B cell (primary cell): ENCODE results near the gene ADCY2. TPM values are rescaled to one million over a fixed set of nuclear protein-coding genes. Genes with fewer than 3 reads are reported as not detected.

Experiments
- ATAC-seq: fragments of 200-7000 bp; cut with Tn5 transposase; one replicate; pipeline ENCODE4 v1.10.0; 2021; ENCODE audit warnings: low read depth, mild to moderate bottlenecking, moderate number of reproducible peaks, moderate library complexity
- CTCF ChIA-PET: fragments of 350-600 bp; sonication (Branson Sonifier 250); formaldehyde crosslinking; loops from one replicate; lab custom pipeline; 2021; ENCODE audit warnings: antibody characterized with exemption, inconsistent platforms; lab: Charles Lee
- POLR2A ChIA-PET: fragments of 350-600 bp; sonication (Branson Sonifier 250); formaldehyde crosslinking; loops from one replicate; lab custom pipeline; 2021; ENCODE audit warnings: antibody characterized with exemption; lab: Charles Lee
- DNase-seq: peaks from one replicate; pipeline ENCODE4 v3.0.0; 2013
- H2AFZ ChIP-seq: 2 replicates; pipeline ENCODE4 v1.6.1; 2012; ENCODE audit warnings: mild to moderate bottlenecking, low read depth, low read length; ENCODE audit not compliant: insufficient read depth, poor library complexity, severe bottlenecking
- H3K27ac ChIP-seq, 2 donors: 1 replicate in 1 of 2; 2 replicates in 1 of 2; pipeline ENCODE4 v1.5.1; 2012 to 2013; ENCODE audit warnings: low read length in 2 of 2, mild to moderate bottlenecking in 2 of 2, moderate library complexity in 1 of 2
- H3K27me3 ChIP-seq, 4 experiments: fragments of 200-600 bp in 1 of 4; sonication (generic) in 1 of 4; replicated peaks in 1 of 4; 1 replicate in 2 of 4; 2 replicates in 2 of 4; pipeline versions ENCODE4 v1.6.1 to v1.7.0; 2013 to 2016; ENCODE audit warnings: low read length in 3 of 4, mild to moderate bottlenecking in 2 of 4, mixed read lengths in 1 of 4, moderate library complexity in 1 of 4; ENCODE audit not compliant: insufficient read depth in 4 of 4, control insufficient read depth in 3 of 4; ENCODE audit errors: control extremely low read depth in 1 of 4
- H3K36me3 ChIP-seq, 2 experiments: replicated peaks in 1 of 2; 1 replicate in 1 of 2; 2 replicates in 1 of 2; pipeline versions ENCODE4 v1.6.1 to v1.7.1; 2013; ENCODE audit warnings: low read length in 1 of 2; ENCODE audit not compliant: insufficient read depth in 2 of 2, control insufficient read depth in 1 of 2; ENCODE audit errors: control extremely low read depth in 1 of 2, extremely low read depth in 1 of 2
- H3K4me1 ChIP-seq, 2 donors: fragments of 200-600 bp in 1 of 2; sonication (generic) in 1 of 2; 1 replicate in 1 of 2; 2 replicates in 1 of 2; pipeline versions ENCODE4 v1.5.1 to v1.6.1; 2013 to 2017; ENCODE audit warnings: low read length in 2 of 2; ENCODE audit not compliant: control insufficient read depth in 2 of 2, insufficient read depth in 2 of 2
- H3K4me2 ChIP-seq: replicated peaks from 2 replicates; pipeline ENCODE3; 2012; ENCODE audit warnings: mild to moderate bottlenecking, low read depth, low read length; ENCODE audit not compliant: poor library complexity, severe bottlenecking
- H3K4me3 ChIP-seq, 5 experiments: fragments of 200-600 bp in 1 of 5; sonication (generic) in 1 of 5; 1 replicate in 3 of 5; 2 replicates in 2 of 5; pipeline versions ENCODE4 v1.5.1 to v1.7.0; 2011 to 2016; ENCODE audit warnings: low read length in 4 of 5, mild to moderate bottlenecking in 4 of 5, low read depth in 2 of 5, control low read depth in 1 of 5, moderate library complexity in 1 of 5; ENCODE audit not compliant: insufficient read depth in 1 of 5; ENCODE audit errors: control extremely low read depth in 1 of 5, extremely low read depth in 1 of 5
- H3K79me2 ChIP-seq: fragments of 200-600 bp; sonication (generic); one replicate; pipeline ENCODE4 v1.6.0; 2016; ENCODE audit warnings: low read length; ENCODE audit not compliant: control insufficient read depth, insufficient read depth
- H3K9ac ChIP-seq: fragments of 200-600 bp; sonication (generic); 2 replicates; pipeline ENCODE4 v1.6.1; 2017; ENCODE audit warnings: mild to moderate bottlenecking, low read length, moderate library complexity
- H3K9me3 ChIP-seq, 3 donors: one replicate each; pipeline versions ENCODE4 v1.6.1 to v1.7.1; 2013; ENCODE audit warnings: low read length in 2 of 3; ENCODE audit not compliant: control insufficient read depth in 2 of 3, insufficient read depth in 1 of 3; ENCODE audit errors: control extremely low read depth in 1 of 3
- H4K20me1 ChIP-seq: 2 replicates; pipeline ENCODE4 v1.6.0; 2012; ENCODE audit warnings: mild to moderate bottlenecking, low read length; ENCODE audit not compliant: insufficient read depth, control insufficient read depth, poor library complexity, severe bottlenecking
- H3K27ac Mint-ChIP-seq: one replicate; pipeline ENCODE4 v1.8.0; 2021; ENCODE audit warnings: mixed read lengths
- H3K27me3 Mint-ChIP-seq: one replicate; pipeline ENCODE4 v1.8.0; 2021; ENCODE audit warnings: mixed read lengths
- H3K4me1 Mint-ChIP-seq: one replicate; pipeline ENCODE4 v1.8.0; 2021; ENCODE audit warnings: mixed read lengths
- H3K4me3 Mint-ChIP-seq: one replicate; pipeline ENCODE4 v1.8.0; 2021; ENCODE audit warnings: mixed read lengths
- H3K9me3 Mint-ChIP-seq: one replicate; pipeline ENCODE4 v1.8.0; 2022; ENCODE audit warnings: mixed read lengths; ENCODE audit not compliant: insufficient read depth
- EZH2 ChIP-seq: IDR thresholded peaks from 2 replicates; pipeline ENCODE4 v1.6.1; 2012; ENCODE audit warnings: borderline replicate concordance, low read depth, mild to moderate bottlenecking, moderate library complexity, low read length; ENCODE audit not compliant: insufficient read depth, poor library complexity, severe bottlenecking
- WGBS: methylation state at CpG from one replicate; pipeline ENCODE4 v1.1.5; 2013; ENCODE audit warnings: missing lambda C conversion rate; ENCODE audit not compliant: insufficient coverage; 5-methylcytosine and 5-hydroxymethylcytosine counted together
- intact Hi-C: fragments of 100-400 bp; cut with micrococcal nuclease; formaldehyde crosslinking; loops from one replicate; pipeline ENCODE4 v1.10.0; 2022
- polyA plus RNA-seq: library from polyadenylated mRNA; depleted of rRNA; stranded (reverse); fragments of >200 nt; gene quantifications from 2 replicates; pipeline ENCODE4 v1.2.3, GENCODE V29; 2012
- total RNA-seq, 2 donors: library from RNA; stranded (reverse); fragments of 120-200 nt in 1 of 2; gene quantifications; 1 replicate in 1 of 2; 2 replicates in 1 of 2; pipeline versions ENCODE4 v1.2.3 to v1.2.4, GENCODE V29; 2013 to 2022
- TF ChIP-seq, protein P1 (sequence below): fragments of 200-600 bp; IDR thresholded peaks from one replicate; pipeline ENCODE4 v1.8.0; 2022; ENCODE audit warnings: antibody characterized with exemption, mild to moderate bottlenecking

The ADCY2 gene
- total and polyA plus RNA-seq, 2 donors (not counting 1 experiment from before 2014, with no cell fraction given) = not detected

DNA sequence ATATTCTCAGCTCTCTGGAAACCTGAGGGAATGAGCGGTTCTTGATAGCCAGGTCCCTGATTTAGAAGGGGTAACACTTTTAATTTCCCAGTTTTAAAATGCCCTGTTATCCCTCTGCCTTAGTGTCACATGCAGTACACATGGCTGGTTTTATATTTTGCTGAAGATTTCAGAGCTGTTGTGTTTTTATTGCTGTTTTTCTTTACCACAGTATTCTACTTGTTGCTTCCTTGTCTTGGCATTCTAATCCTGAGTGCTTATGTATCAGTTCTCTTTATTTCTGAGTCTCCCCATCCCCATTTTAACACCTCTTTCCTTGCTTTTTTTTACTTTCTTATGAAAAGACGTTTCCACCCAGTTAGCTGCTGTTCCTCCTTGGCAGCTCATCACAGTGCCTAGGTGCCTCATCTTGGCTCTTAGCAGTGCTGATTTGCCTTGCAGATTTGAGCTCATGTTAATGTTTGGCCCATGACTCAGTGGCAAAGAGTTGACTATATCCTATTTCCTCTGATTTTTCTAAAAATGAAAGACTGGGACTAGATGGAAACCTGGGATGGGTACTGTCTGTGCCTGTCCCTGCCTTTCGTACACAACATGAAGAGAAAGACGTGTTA is 476.7 kb downstream of the ADCY2 start:
- H3K79me2 ChIP-seq = peaks cover 59% of the 10 kb centered on the region
- TF ChIP-seq EZH2 = no peak
- TF ChIP-seq, protein P1, sequence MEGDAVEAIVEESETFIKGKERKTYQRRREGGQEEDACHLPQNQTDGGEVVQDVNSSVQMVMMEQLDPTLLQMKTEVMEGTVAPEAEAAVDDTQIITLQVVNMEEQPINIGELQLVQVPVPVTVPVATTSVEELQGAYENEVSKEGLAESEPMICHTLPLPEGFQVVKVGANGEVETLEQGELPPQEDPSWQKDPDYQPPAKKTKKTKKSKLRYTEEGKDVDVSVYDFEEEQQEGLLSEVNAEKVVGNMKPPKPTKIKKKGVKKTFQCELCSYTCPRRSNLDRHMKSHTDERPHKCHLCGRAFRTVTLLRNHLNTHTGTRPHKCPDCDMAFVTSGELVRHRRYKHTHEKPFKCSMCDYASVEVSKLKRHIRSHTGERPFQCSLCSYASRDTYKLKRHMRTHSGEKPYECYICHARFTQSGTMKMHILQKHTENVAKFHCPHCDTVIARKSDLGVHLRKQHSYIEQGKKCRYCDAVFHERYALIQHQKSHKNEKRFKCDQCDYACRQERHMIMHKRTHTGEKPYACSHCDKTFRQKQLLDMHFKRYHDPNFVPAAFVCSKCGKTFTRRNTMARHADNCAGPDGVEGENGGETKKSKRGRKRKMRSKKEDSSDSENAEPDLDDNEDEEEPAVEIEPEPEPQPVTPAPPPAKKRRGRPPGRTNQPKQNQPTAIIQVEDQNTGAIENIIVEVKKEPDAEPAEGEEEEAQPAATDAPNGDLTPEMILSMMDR = no peak
- DNase-seq (no peak), ATAC-seq (no peak)
- H3K9me3 Mint-ChIP-seq = no peaks in the 10 kb centered on the region
- peak overlapping the region; percentile 9 for H3K9ac ChIP-seq
- no peaks in the 10 kb centered on the region for H3K27me3 ChIP-seq
- no peak overlapping the region for H3K27ac ChIP-seq
- H3K27me3 Mint-ChIP-seq = no peaks in the 10 kb centered on the region
- WGBS = 92% methylated on average over 2 of the region's 4 CpGs
- peaks cover 52% of the 10 kb centered on the region for H3K4me1 Mint-ChIP-seq
- ChIA-PET POLR2A (no interaction called here), CTCF (interaction anchor here (1.5 to 3.2 kb wide), 2 partner anchors 14 to 22 kb away, joined by 4 to 14 read pairs; partner anchors contain the start of gene CFAP90)
- H2AFZ ChIP-seq = no peak overlapping the region
- peaks cover 22% of the 10 kb centered on the region in 2 donors for H3K4me1 ChIP-seq
- H3K4me3 ChIP-seq = no peak overlapping the region
- H3K9me3 ChIP-seq = no peaks in the 10 kb centered on the region
- H3K4me3 Mint-ChIP-seq = no peak overlapping the region
- intact Hi-C loops = no loop called here
- H3K4me2 ChIP-seq = peak overlapping the region; percentile 3
- peaks cover under 1 to 19% of the 10 kb centered on the region in 2 experiments for H3K36me3 ChIP-seq
- H3K27ac Mint-ChIP-seq = peak overlapping the region; percentile 1
- H4K20me1 ChIP-seq = peaks cover 16% of the 10 kb centered on the region

DNA sequence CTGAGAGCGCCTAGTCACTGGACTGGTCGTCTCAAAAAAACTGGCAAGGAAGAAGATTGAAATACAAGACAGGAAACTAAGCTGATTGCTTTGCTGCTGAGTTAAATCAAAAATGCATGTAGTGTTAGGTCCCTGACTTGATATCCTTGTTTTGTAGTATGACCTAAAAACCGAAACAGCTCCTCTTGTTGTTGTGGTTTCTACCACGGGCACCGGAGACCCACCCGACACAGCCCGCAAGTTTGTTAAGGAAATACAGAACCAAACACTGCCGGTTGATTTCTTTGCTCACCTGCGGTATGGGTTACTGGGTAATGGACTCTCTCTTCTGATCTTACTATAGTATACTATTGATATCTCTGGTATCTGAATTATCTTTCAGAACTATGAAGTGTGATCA is 477.3 kb downstream of the ADCY2 start:
- peak overlapping the region; percentile 9 for H3K9ac ChIP-seq
- H3K36me3 ChIP-seq = peaks cover 3 to 25% of the 10 kb centered on the region in 2 experiments
- no peak overlapping the region for H3K27ac ChIP-seq
- peaks cover 47% of the 10 kb centered on the region for H3K4me1 Mint-ChIP-seq
- no peaks in the 10 kb centered on the region for H3K27me3 Mint-ChIP-seq
- H3K4me3 Mint-ChIP-seq = peak overlapping the region; percentile 18
- no peaks in the 10 kb centered on the region for H3K27me3 ChIP-seq
- no peaks in the 10 kb centered on the region for H3K9me3 Mint-ChIP-seq
- peak overlapping the region; percentile 1 for H3K27ac Mint-ChIP-seq
- H2AFZ ChIP-seq = no peak overlapping the region
- intact Hi-C loops = no loop called here
- TF ChIP-seq, protein P1 = no peak
- no peak for TF ChIP-seq EZH2
- H3K4me2 ChIP-seq = peak overlapping the region; percentile 3
- no peaks in the 10 kb centered on the region for H3K9me3 ChIP-seq
- ChIA-PET CTCF (interaction anchor here (1.5 to 3.2 kb wide), 2 partner anchors 14 to 23 kb away, joined by 4 to 14 read pairs; partner anchors contain the start of gene CFAP90), POLR2A (no interaction called here)
- no peak overlapping the region for H3K4me3 ChIP-seq
- DNase-seq (no peak), ATAC-seq (no peak)
- peaks cover 56% of the 10 kb centered on the region for H3K79me2 ChIP-seq
- peaks cover 16% of the 10 kb centered on the region for H4K20me1 ChIP-seq
- peaks cover 16 to 18% of the 10 kb centered on the region in 2 donors for H3K4me1 ChIP-seq
- 88% methylated on average over 3 of the region's 9 CpGs for WGBS
